HG03354 (cell line): ENCODE data around the gene BEST2.
"Not testable (repeated sequence)": the region's sequence is repeated elsewhere in the genome, so short reads cannot be mapped to it uniquely, and the experiment has no call there.

Experiments
- ATAC-seq: cut with Tn5 transposase; IDR thresholded peaks from one replicate; pipeline ENCODE4 v1.9.1; 2021; ENCODE audit warnings: mild to moderate bottlenecking; ENCODE audit not compliant: unreplicated experiment, poor library complexity, severe bottlenecking

BEST2 gene

GRCh38 chr19:12794971-12795381, 43.4 kb downstream of the BEST2 start:
- ATAC-seq = no peak

- no peak for ATAC-seq
These were observed 44.8 kb downstream of the BEST2 start for GRCh38 chr19:12796146-12797071.

- ATAC-seq = no peak
These were observed 45.6 kb downstream of the BEST2 start for GRCh38 chr19:12797141-12797587.

GRCh38 chr19:12797607-12798006, 46.0 kb downstream of the BEST2 start:
- not testable (repeated sequence) for ATAC-seq

- no peak for ATAC-seq
These were observed 48.3 kb downstream of the BEST2 start for GRCh38 chr19:12799742-12800465.

DNA sequence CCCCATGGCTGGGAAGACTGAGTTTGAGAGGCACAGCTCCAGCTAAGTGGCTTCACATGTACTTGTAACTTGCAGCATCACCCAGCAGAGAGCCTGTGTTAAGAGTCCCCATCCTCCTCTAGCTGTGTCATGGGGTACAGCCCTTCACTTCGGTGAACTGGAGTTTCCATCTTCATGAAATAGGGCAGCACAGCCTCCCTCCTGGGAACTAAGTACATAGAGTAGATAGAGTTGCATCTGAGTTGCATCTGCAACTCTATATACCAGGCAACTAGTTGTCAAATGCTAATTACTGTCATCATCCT, 48.8 kb downstream of the BEST2 start:
- ATAC-seq = no peak

DNA sequence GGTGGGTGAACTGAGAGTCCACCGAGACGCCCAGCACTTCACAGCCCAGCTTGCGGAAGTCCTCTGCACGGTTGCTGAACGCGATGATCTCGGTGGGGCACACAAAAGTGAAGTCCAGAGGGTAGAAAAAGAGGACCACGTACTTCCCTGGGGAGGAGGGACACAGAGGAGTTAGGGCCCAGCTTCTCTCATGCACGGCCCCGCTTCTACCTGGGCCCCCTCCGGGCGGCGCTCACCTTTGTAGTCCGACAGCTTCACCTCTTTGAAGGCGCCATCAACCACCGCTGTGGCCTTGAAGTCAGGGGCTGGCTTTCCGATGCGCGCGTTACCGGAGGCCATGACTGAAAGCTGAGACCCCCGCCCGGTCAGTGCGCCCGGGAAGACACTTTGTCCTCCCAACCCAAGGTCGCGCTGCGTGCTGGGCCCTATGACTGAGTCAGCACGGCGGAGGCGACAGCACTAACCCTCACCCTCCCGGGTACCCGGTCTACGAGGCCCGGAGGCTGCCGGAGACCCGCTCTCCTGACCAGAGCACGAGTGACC, 49.4 kb downstream of the BEST2 start:
- ATAC-seq = no peak

- peak; percentile 38 for ATAC-seq
These were observed 50.1 kb downstream of the BEST2 start, which contains the start of the genes PRDX2 and THSD8 for GRCh38 chr19:12801466-12802266. Gene PRDX2 (minus strand): TSS chr19:12801800. CDS start chr19:12801261, 539 bp downstream. Gene THSD8 (plus strand): TSS chr19:12802069. CDS start chr19:12802072, 3 bp downstream.

- no peak for ATAC-seq
These were observed 50.9 kb downstream of the BEST2 start for GRCh38 chr19:12802267-12803106.

DNA sequence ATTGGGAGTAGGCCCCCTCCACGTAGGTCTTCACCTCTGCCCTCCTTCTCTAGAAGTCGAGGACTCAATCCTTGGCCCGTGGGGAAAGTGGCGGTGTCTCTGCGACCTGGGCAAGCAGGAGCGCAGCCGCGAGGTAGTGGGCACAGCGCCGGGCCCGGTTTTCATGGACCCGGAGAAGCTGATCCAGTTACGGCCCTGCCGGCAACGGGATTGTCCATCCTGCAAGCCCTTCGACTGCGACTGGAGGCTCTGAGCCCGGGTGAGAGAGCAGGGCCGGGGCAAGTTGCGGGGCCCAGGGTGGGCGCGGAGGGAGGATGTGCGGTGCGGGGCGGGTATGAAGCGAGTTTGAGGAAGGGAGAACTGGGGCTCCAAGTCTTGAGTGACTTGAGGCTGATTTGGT, 52.5 kb downstream of the BEST2 start:
- no peak for ATAC-seq

DNA sequence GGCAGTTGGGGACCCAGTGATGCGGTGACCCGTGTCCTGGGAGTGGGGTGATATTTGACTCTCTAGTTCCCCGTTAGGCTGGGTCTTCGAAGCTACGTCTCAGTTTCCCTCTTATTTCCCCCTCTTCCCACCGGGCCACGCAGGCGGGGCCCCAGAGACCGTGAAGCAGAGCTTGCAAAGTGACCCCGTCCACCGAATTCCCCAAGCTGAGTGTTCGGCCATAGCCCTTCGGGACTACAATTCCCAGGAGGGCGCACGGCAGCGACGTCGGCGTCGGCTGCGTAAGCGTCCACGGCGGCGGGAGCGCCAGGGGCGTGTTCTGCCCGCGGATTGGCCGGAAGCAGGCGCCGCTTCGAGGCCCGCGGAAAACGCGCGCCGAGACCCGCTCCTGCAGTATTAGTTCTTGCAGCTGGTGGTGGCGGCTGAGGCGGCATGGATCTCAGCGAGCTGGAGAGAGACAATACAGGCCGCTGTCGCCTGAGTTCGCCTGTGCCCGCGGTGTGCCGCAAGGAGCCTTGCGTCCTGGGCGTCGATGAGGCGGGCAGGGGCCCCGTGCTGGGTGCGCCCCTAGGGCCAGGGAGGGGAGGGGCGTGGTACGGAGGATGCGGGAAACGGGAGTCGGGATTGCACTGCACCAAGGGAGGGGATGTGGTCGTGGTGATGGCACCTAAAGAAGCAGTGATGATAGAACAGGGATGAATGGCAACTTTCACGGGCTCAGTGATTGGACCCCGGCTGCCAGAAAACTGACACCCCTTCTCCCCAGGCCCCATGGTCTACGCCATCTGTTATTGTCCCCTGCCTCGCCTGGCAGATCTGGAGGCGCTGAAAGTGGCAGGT, 54.9 kb downstream of the BEST2 start, which contains the start of gene RNASEH2A:
RNASEH2A (plus strand) TSS at position 343 of the 840 bp plus-strand sequence; CDS start at position 433, 90 bp downstream.
- ATAC-seq = peak; percentile 75
